GM23338 (cell line): ENCODE results near the gene KIF9. TPM values are rescaled to one million over a fixed set of nuclear protein-coding genes. Genes with fewer than 3 reads are reported as not detected.

Experiments used
- ATAC-seq: fragments of 200-7000 bp; cut with Tn5 transposase; 3 replicates; pipeline ENCODE4 v1.9.1; 2020
- DNase-seq: peaks from one replicate; pipeline ENCODE4 v3.0.0-alpha.2; 2015; ENCODE audit warnings: low spot score
- H2AFZ ChIP-seq: fragments of 200-600 bp; sonication (generic); 2 replicates; pipeline ENCODE4 v1.8.0; 2016; ENCODE audit warnings: antibody characterized with exemption, mild to moderate bottlenecking, moderate library complexity
- H3F3A ChIP-seq: fragments of 200-600 bp; sonication (generic); replicated peaks from 2 replicates; pipeline ENCODE4 v1.8.0; 2017; ENCODE audit warnings: antibody characterized with exemption, mixed run types, low read depth
- H3K27ac ChIP-seq: fragments of 200-600 bp; sonication (generic); 2 replicates; pipeline ENCODE4 v1.6.1; 2016; ENCODE audit warnings: low read depth
- H3K27me3 ChIP-seq: fragments of 200-600 bp; sonication (generic); 2 replicates; pipeline ENCODE4 v1.8.0; 2016; ENCODE audit warnings: mild to moderate bottlenecking, mixed run types, moderate library complexity; ENCODE audit not compliant: insufficient read depth
- H3K36me3 ChIP-seq: fragments of 200-600 bp; sonication (generic); 2 replicates; pipeline ENCODE4 v1.8.0; 2016; ENCODE audit warnings: mild to moderate bottlenecking; ENCODE audit not compliant: insufficient read depth
- H3K4me1 ChIP-seq: fragments of 200-600 bp; sonication (generic); 2 replicates; pipeline ENCODE4 v1.8.0; 2016; ENCODE audit warnings: mild to moderate bottlenecking, moderate library complexity; ENCODE audit not compliant: insufficient read depth
- H3K4me2 ChIP-seq: fragments of 200-600 bp; sonication (generic); 2 replicates; pipeline ENCODE4 v1.7.1; 2017; ENCODE audit warnings: mixed run types
- H3K4me3 ChIP-seq: fragments of 200-600 bp; sonication (generic); 2 replicates; pipeline ENCODE4 v1.6.1; 2016; ENCODE audit warnings: mixed run types
- H3K79me2 ChIP-seq: fragments of 200-600 bp; sonication (generic); replicated peaks from 2 replicates; pipeline ENCODE4 v1.8.0; 2017; ENCODE audit warnings: mild to moderate bottlenecking; ENCODE audit not compliant: insufficient read depth
- H3K9me2 ChIP-seq: fragments of 200-600 bp; sonication (generic); 2 replicates; pipeline ENCODE4 v1.8.0; 2017; ENCODE audit not compliant: insufficient read depth
- H4K20me1 ChIP-seq: fragments of 200-600 bp; sonication (generic); replicated peaks from 2 replicates; pipeline ENCODE4 v1.8.0; 2017; ENCODE audit warnings: mild to moderate bottlenecking; ENCODE audit not compliant: insufficient read depth
- H3K27ac Mint-ChIP-seq: 2 replicates; pipeline ENCODE4 v1.8.0; 2020; ENCODE audit warnings: inconsistent platforms, mild to moderate bottlenecking, moderate library complexity, mixed read lengths
- H3K27me3 Mint-ChIP-seq: 3 replicates; pipeline ENCODE4 v1.8.0; 2022; ENCODE audit warnings: low read depth, mild to moderate bottlenecking, moderate library complexity, mixed read lengths, inconsistent platforms; ENCODE audit not compliant: insufficient read depth, poor library complexity
- H3K36me3 Mint-ChIP-seq: 3 replicates; pipeline ENCODE4 v1.8.0; 2021; ENCODE audit warnings: low read depth, mild to moderate bottlenecking, inconsistent platforms, moderate library complexity, mixed read lengths
- H3K4me1 Mint-ChIP-seq: 3 replicates; pipeline ENCODE4 v1.8.0; 2020; ENCODE audit warnings: mild to moderate bottlenecking, inconsistent platforms, mixed read lengths
- H3K4me3 Mint-ChIP-seq: 3 replicates; pipeline ENCODE4 v1.8.0; 2021; ENCODE audit warnings: moderate library complexity, mild to moderate bottlenecking, inconsistent platforms, mixed read lengths
- H3K9me3 Mint-ChIP-seq: 3 replicates; pipeline ENCODE4 v1.8.0; 2020; ENCODE audit warnings: moderate library complexity, mild to moderate bottlenecking, inconsistent platforms, mixed read lengths
- CREB1 ChIP-seq: fragments of 250-450 bp; sonication (Bioruptor Pico); IDR thresholded peaks from 2 replicates; pipeline ENCODE4 v1.5.0; 2020; ENCODE audit warnings: low read depth, mild to moderate bottlenecking, moderate library complexity
- CTCF ChIP-seq, 2 experiments: fragments of 200-600 bp in 1 of 2; sonication (generic) in 1 of 2; conservative IDR thresholded peaks; 2 replicates each; pipeline versions ENCODE4 v1.5.1 to v1.6.1; 2016 to 2017; ENCODE audit warnings: antibody characterized with exemption in 2 of 2, low read depth in 2 of 2, mild to moderate bottlenecking in 2 of 2, moderate library complexity in 1 of 2
- EZH2 ChIP-seq: fragments of 200-600 bp; sonication (generic); IDR thresholded peaks from one replicate; pipeline ENCODE4 v1.8.0; 2017; ENCODE audit warnings: antibody characterized with exemption, mild to moderate bottlenecking, low read depth; ENCODE audit not compliant: unreplicated experiment
- EZH2phosphoT487 ChIP-seq: fragments of 200-600 bp; sonication (generic); IDR thresholded peaks from one replicate; pipeline ENCODE4 v1.8.1; 2018; ENCODE audit warnings: antibody characterized with exemption; ENCODE audit not compliant: unreplicated experiment
- JUNB ChIP-seq: IDR thresholded peaks from one replicate; pipeline ENCODE4 v1.6.1; 2016; ENCODE audit warnings: antibody characterized with exemption; ENCODE audit not compliant: unreplicated experiment
- NANOG ChIP-seq: IDR thresholded peaks from 2 replicates; pipeline ENCODE4 v1.6.1; 2016; ENCODE audit warnings: antibody characterized with exemption, borderline replicate concordance
- POLR2AphosphoS5 ChIP-seq: IDR thresholded peaks from 2 replicates; pipeline ENCODE4 v1.6.1; 2016; ENCODE audit warnings: antibody characterized with exemption, low read depth
- REST ChIP-seq: IDR thresholded peaks from one replicate; pipeline ENCODE4 v1.6.1; 2018; ENCODE audit warnings: antibody characterized with exemption; ENCODE audit not compliant: unreplicated experiment
- STAT1 ChIP-seq: IDR thresholded peaks from one replicate; pipeline ENCODE4 v1.6.1; 2016; ENCODE audit warnings: antibody characterized with exemption; ENCODE audit not compliant: unreplicated experiment
- ZNF114 ChIP-seq: fragments of 250-450 bp; sonication (Bioruptor Pico); IDR thresholded peaks from 2 replicates; pipeline ENCODE4 v1.5.0; 2020; ENCODE audit warnings: mild to moderate bottlenecking, moderate library complexity
- ZNF331 ChIP-seq: fragments of 250-450 bp; sonication (Bioruptor Pico); IDR thresholded peaks from 2 replicates; pipeline ENCODE4 v1.5.0; 2020; ENCODE audit warnings: low read depth, mild to moderate bottlenecking, moderate library complexity
- polyA plus RNA-seq: library from polyadenylated mRNA; unstranded; fragments of >200 nt; fragmentation: Nextera tagmentation; extraction: Ambion mirVana; gene quantifications from 2 replicates; pipeline ENCODE4 v1.2.1, GENCODE V29; 2016
- total RNA-seq: library from RNA; depleted of rRNA; stranded (reverse); fragments of >200 nt; shearing (Covaris generic); gene quantifications from 2 replicates; pipeline ENCODE4 v1.2.3, GENCODE V29; 2014
- TF ChIP-seq, protein P1 (sequence below): fragments of 250-450 bp; sonication (Bioruptor Pico); IDR thresholded peaks from 2 replicates; pipeline ENCODE4 v1.5.0; 2020; ENCODE audit warnings: mild to moderate bottlenecking, moderate library complexity
- TF ChIP-seq, protein P2 (sequence below): IDR thresholded peaks from 2 replicates; pipeline ENCODE4 v1.6.1; 2016; ENCODE audit warnings: antibody characterized with exemption

Gene KIF9
- total and polyA plus RNA-seq, 2 experiments from 2014 or later = 12.6 to 14.0 TPM

GRCh38 chr3:47315069-47315647 lies 32.6 kb upstream of the KIF9 start:
- Mint-ChIP-seq H3K4me1 (peaks cover 11% of the 10 kb centered on the region; the same call in 2 of the 3 replicates), H3K4me3 (no peak overlapping the region), H3K9me3 (peaks cover 9% of the 10 kb centered on the region), H3K27ac (no peak overlapping the region), H3K36me3 (peaks cover 11% of the 10 kb centered on the region), H3K27me3 (no peaks in the 10 kb centered on the region)
- no peak overlapping the region for H3K4me3 ChIP-seq
- H3F3A ChIP-seq = no peaks in the 10 kb centered on the region
- DNase-seq = no peak
- H3K4me2 ChIP-seq = no peak overlapping the region
- ATAC-seq = no peak
- H3K79me2 ChIP-seq = peaks cover 12% of the 10 kb centered on the region; the same call in 1 of the 2 replicates
- no peaks in the 10 kb centered on the region for H3K9me2 ChIP-seq
- 0 out of 2 replicates have a peak overlapping the region, but pooled peaks have one; percentile 5 for H3K27ac ChIP-seq
- peaks cover 5% of the 10 kb centered on the region; the same call in 1 of the 2 replicates for H3K4me1 ChIP-seq
- TF ChIP-seq POLR2AphosphoS5 = no peak
- no peak for TF ChIP-seq CTCF (conservative IDR thresholded peaks at IDR 0.05; ENCODE audit: low read depth in 2 of 2)
- TF ChIP-seq EZH2phosphoT487 = no peak
- no peak for TF ChIP-seq CREB1 (CRISPR knock-in tag)
- no peak for TF ChIP-seq REST
- TF ChIP-seq EZH2 = no peak
- TF ChIP-seq, protein P1, sequence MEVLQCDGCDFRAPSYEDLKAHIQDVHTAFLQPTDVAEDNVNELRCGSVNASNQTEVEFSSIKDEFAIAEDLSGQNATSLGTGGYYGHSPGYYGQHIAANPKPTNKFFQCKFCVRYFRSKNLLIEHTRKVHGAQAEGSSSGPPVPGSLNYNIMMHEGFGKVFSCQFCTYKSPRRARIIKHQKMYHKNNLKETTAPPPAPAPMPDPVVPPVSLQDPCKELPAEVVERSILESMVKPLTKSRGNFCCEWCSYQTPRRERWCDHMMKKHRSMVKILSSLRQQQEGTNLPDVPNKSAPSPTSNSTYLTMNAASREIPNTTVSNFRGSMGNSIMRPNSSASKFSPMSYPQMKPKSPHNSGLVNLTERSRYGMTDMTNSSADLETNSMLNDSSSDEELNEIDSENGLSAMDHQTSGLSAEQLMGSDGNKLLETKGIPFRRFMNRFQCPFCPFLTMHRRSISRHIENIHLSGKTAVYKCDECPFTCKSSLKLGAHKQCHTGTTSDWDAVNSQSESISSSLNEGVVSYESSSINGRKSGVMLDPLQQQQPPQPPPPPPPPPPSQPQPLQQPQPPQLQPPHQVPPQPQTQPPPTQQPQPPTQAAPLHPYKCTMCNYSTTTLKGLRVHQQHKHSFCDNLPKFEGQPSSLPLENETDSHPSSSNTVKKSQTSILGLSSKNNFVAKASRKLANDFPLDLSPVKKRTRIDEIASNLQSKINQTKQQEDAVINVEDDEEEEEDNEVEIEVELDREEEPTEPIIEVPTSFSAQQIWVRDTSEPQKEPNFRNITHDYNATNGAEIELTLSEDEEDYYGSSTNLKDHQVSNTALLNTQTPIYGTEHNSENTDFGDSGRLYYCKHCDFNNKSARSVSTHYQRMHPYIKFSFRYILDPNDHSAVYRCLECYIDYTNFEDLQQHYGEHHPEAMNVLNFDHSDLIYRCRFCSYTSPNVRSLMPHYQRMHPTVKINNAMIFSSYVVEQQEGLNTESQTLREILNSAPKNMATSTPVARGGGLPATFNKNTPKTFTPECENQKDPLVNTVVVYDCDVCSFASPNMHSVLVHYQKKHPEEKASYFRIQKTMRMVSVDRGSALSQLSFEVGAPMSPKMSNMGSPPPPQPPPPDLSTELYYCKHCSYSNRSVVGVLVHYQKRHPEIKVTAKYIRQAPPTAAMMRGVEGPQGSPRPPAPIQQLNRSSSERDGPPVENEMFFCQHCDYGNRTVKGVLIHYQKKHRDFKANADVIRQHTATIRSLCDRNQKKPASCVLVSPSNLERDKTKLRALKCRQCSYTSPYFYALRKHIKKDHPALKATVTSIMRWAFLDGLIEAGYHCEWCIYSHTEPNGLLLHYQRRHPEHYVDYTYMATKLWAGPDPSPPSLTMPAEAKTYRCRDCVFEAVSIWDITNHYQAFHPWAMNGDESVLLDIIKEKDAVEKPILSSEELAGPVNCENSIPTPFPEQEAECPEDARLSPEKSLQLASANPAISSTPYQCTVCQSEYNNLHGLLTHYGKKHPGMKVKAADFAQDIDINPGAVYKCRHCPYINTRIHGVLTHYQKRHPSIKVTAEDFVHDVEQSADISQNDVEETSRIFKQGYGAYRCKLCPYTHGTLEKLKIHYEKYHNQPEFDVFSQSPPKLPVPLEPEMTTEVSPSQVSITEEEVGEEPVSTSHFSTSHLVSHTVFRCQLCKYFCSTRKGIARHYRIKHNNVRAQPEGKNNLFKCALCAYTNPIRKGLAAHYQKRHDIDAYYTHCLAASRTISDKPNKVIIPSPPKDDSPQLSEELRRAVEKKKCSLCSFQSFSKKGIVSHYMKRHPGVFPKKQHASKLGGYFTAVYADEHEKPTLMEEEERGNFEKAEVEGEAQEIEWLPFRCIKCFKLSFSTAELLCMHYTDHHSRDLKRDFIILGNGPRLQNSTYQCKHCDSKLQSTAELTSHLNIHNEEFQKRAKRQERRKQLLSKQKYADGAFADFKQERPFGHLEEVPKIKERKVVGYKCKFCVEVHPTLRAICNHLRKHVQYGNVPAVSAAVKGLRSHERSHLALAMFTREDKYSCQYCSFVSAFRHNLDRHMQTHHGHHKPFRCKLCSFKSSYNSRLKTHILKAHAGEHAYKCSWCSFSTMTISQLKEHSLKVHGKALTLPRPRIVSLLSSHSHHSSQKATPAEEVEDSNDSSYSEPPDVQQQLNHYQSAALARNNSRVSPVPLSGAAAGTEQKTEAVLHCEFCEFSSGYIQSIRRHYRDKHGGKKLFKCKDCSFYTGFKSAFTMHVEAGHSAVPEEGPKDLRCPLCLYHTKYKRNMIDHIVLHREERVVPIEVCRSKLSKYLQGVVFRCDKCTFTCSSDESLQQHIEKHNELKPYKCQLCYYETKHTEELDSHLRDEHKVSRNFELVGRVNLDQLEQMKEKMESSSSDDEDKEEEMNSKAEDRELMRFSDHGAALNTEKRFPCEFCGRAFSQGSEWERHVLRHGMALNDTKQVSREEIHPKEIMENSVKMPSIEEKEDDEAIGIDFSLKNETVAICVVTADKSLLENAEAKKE (CRISPR knock-in tag) = no peak
- TF ChIP-seq NANOG = no peak
- no peak for TF ChIP-seq STAT1
- no peak for TF ChIP-seq ZNF331 (CRISPR knock-in tag)
- no peak for TF ChIP-seq JUNB
- TF ChIP-seq, protein P2, sequence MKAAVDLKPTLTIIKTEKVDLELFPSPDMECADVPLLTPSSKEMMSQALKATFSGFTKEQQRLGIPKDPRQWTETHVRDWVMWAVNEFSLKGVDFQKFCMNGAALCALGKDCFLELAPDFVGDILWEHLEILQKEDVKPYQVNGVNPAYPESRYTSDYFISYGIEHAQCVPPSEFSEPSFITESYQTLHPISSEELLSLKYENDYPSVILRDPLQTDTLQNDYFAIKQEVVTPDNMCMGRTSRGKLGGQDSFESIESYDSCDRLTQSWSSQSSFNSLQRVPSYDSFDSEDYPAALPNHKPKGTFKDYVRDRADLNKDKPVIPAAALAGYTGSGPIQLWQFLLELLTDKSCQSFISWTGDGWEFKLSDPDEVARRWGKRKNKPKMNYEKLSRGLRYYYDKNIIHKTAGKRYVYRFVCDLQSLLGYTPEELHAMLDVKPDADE = no peak
- TF ChIP-seq ZNF114 = no peak
- no peak overlapping the region for H2AFZ ChIP-seq
- H4K20me1 ChIP-seq = peaks cover 23% of the 10 kb centered on the region
- H3K27me3 ChIP-seq = no peaks in the 10 kb centered on the region
- peaks cover 4% of the 10 kb centered on the region; the same call in 1 of the 2 replicates for H3K36me3 ChIP-seq
